Aorta (tissue), 5 donors: Measurements from ENCODE around the gene PHLDA2. TPM values are rescaled to one million over a fixed set of nuclear protein-coding genes. Genes with fewer than 3 reads are reported as not detected.

ENCODE experiments used
- ATAC-seq: fragments of 200-7000 bp; cut with Tn5 transposase; one replicate; pipeline ENCODE4 v1.9.1; 2022; ENCODE audit warnings: moderate library complexity; ENCODE audit not compliant: low FRiP score
- DNase-seq, 2 donors: peaks; one replicate each; pipeline ENCODE4 v3.0.0-alpha.2; 2020
- H3K27ac ChIP-seq, 2 donors: one replicate each; pipeline ENCODE4 v1.5.1; 2013; ENCODE audit warnings: low read length in 2 of 2, mild to moderate bottlenecking in 2 of 2, moderate library complexity in 2 of 2, control low read depth in 1 of 2, inconsistent platforms in 1 of 2, low read depth in 1 of 2
- H3K27me3 ChIP-seq, 2 donors: one replicate each; pipeline ENCODE4 v1.6.1; 2013; ENCODE audit warnings: control low read depth in 1 of 2, low read length in 1 of 2, mild to moderate bottlenecking in 1 of 2, moderate library complexity in 1 of 2; ENCODE audit not compliant: insufficient read depth in 2 of 2, control insufficient read depth in 1 of 2
- H3K36me3 ChIP-seq, 2 donors: one replicate each; pipeline ENCODE4 v1.6.1; 2013; ENCODE audit warnings: control low read depth in 1 of 2, low read length in 1 of 2, mild to moderate bottlenecking in 1 of 2; ENCODE audit not compliant: insufficient read depth in 2 of 2, control insufficient read depth in 1 of 2
- H3K4me1 ChIP-seq, 2 donors: one replicate each; pipeline ENCODE4 v1.6.1; 2013; ENCODE audit warnings: low read length in 2 of 2, control low read depth in 1 of 2, mild to moderate bottlenecking in 1 of 2, moderate library complexity in 1 of 2; ENCODE audit not compliant: insufficient read depth in 2 of 2, control insufficient read depth in 1 of 2
- H3K4me3 ChIP-seq, 2 donors: one replicate each; pipeline ENCODE4 v1.5.1; 2013; ENCODE audit warnings: low read length in 2 of 2, control low read depth in 1 of 2, mild to moderate bottlenecking in 1 of 2
- H3K9me3 ChIP-seq: one replicate; pipeline ENCODE4 v1.6.1; 2013; ENCODE audit warnings: mild to moderate bottlenecking, low read length; ENCODE audit not compliant: control insufficient read depth
- WGBS, 2 donors: extraction: QIAGEN DNeasy Blood & Tissue Kit; methylation state at CpG; one replicate each; pipeline ENCODE4 v1.1.7; 2013; 5-methylcytosine and 5-hydroxymethylcytosine counted together
- intact Hi-C, 2 donors: fragments of 100-400 bp; cut with DNase I; formaldehyde crosslinking; loops; one replicate each; pipeline versions ENCODE4 v1.14.2 to v1.15.0; 2022
- polyA plus RNA-seq, 2 donors: library from polyadenylated mRNA; stranded (reverse); fragments of 200-250 nt; gene quantifications; one replicate each; pipeline ENCODE4 v1.2.3, GENCODE V29; 2013
- total RNA-seq, 2 donors: library from RNA; stranded (reverse); fragmentation: NEBNext Ultra II Directional; extraction: Animal tissue kit (Norgen Biotek cat#: 25700); gene quantifications; one replicate each; pipeline ENCODE4 v1.2.1, GENCODE V29; 2021
- donor health status: healthy with polysubstance abuse.
- donor health status: Bipolar disorder and iron deficiency.
- donor health status: DM: no; HTN: no; CAD: no.
- donor health status: DM: no; HTN: no; CAD: no.
- donor health status: DM: yes; HTN: yes; CAD: no.

The PHLDA2 gene
- total and polyA plus RNA-seq, 4 donors: 6.4 to 17.2 (median 7.2) TPM

GRCh38 chr11:2933375-2934020 is 4.3 kb upstream of the PHLDA2 start:
- Histone ChIP-seq H3K27ac (peak overlapping the region in 1 of 2 donors; percentile 14), H3K9me3 (no peaks in the 10 kb centered on the region), H3K36me3 (no peaks in the 10 kb centered on the region), H3K4me3 (no peak overlapping the region), H3K4me1 (no peaks in the 10 kb centered on the region), H3K27me3 (peaks cover 0 to 2% of the 10 kb centered on the region in 2 donors)
- DNase-seq (peak; percentile 95 to 96), ATAC-seq (peak; percentile 69)
- WGBS, 2 donors: 16 to 20% methylated on average over 12 of the region's 12 CpGs
- intact Hi-C loops: no loop called here

GRCh38 chr11:2932850-2933251 is 3.6 kb upstream of the PHLDA2 start:
- Histone ChIP-seq H3K27me3 (peaks cover 0 to 2% of the 10 kb centered on the region in 2 donors), H3K27ac (peak overlapping the region in 1 of 2 donors; percentile 14), H3K4me1 (no peaks in the 10 kb centered on the region), H3K4me3 (no peak overlapping the region), H3K9me3 (no peaks in the 10 kb centered on the region), H3K36me3 (no peaks in the 10 kb centered on the region)
- intact Hi-C loops: no loop called here
- DNase-seq: peak; percentile 60 to 77
- ATAC-seq: no peak
- 31 to 33% methylated on average over 15 of the region's 15 CpGs for WGBS, 2 donors

- peaks cover 0 to 2% of the 10 kb centered on the region in 2 donors for H3K27me3 ChIP-seq
- no peaks in the 10 kb centered on the region for H3K36me3 ChIP-seq
- ATAC-seq (no peak), DNase-seq (peak; percentile 53 to 73)
- intact Hi-C loops: loop anchor here in 1 of 2 donors (2.0 kb wide), 1 partner anchor 161 kb away; no protein-coding TSS in a partner anchor
- no peaks in the 10 kb centered on the region for H3K9me3 ChIP-seq
- H3K27ac ChIP-seq: no peak overlapping the region
- WGBS, 2 donors: 83% methylated on average over 13 of the region's 13 CpGs
- no peak overlapping the region for H3K4me3 ChIP-seq
- no peaks in the 10 kb centered on the region for H3K4me1 ChIP-seq
These were observed 2.8 kb upstream of the PHLDA2 start for GRCh38 chr11:2931771-2932738.

- no peaks in the 10 kb centered on the region for H3K4me1 ChIP-seq
- WGBS, 2 donors: 76 to 77% methylated on average over 4 of the region's 4 CpGs
- no peaks in the 10 kb centered on the region for H3K36me3 ChIP-seq
These were observed 2.2 kb upstream of the PHLDA2 start for GRCh38 chr11:2931420-2931746.

GRCh38 chr11:2930704-2931419 is 1.6 kb upstream of the PHLDA2 start:
- Histone ChIP-seq H3K27ac (peak overlapping the region in 1 of 2 donors; percentile 1), H3K27me3 (peaks cover 0 to 2% of the 10 kb centered on the region in 2 donors), H3K36me3 (no peaks in the 10 kb centered on the region), H3K9me3 (no peaks in the 10 kb centered on the region), H3K4me3 (no peak overlapping the region), H3K4me1 (no peaks in the 10 kb centered on the region)
- peak; percentile 76 to 84 for DNase-seq
- intact Hi-C loops: loop anchor here in 1 of 2 donors (2.0 kb wide), 1 partner anchor 162 kb away; no protein-coding TSS in a partner anchor
- WGBS, 2 donors: 53 to 59% methylated on average over 20 to 21 of the region's 21 CpGs
- ATAC-seq: peak; percentile 40

More at GRCh38 chr11:2931420-2931746, 2.2 kb upstream of the PHLDA2 start:
- intact Hi-C loops: loop anchor here in 1 of 2 donors (2.0 kb wide), 1 partner anchor 161 kb away; no protein-coding TSS in a partner anchor
- no peaks in the 10 kb centered on the region for H3K9me3 ChIP-seq
- H3K27ac ChIP-seq: no peak overlapping the region
- no peak for ATAC-seq
- H3K27me3 ChIP-seq: peaks cover 0 to 2% of the 10 kb centered on the region in 2 donors
- no peak for DNase-seq
- H3K4me3 ChIP-seq: no peak overlapping the region

GRCh38 chr11:2929950-2930703 is 907 bp upstream of the PHLDA2 start:
- Histone ChIP-seq H3K27me3 (peaks cover 0 to 2% of the 10 kb centered on the region in 2 donors), H3K27ac (peak overlapping the region in 1 of 2 donors; percentile 1), H3K9me3 (no peaks in the 10 kb centered on the region), H3K36me3 (no peaks in the 10 kb centered on the region), H3K4me1 (no peaks in the 10 kb centered on the region), H3K4me3 (peak overlapping the region; percentile 17 to 22)
- peak; percentile 72 to 88 for DNase-seq
- 5% methylated on average over 46 to 47 of the region's 47 CpGs for WGBS, 2 donors
- intact Hi-C loops: loop anchor here in 1 of 2 donors (2.0 kb wide), 1 partner anchor 163 kb away; no protein-coding TSS in a partner anchor
- ATAC-seq: no peak

GRCh38 chr11:2929531-2929949 is 320 bp upstream of the PHLDA2 start:
- Histone ChIP-seq H3K4me3 (peak overlapping the region; percentile 24 to 27), H3K36me3 (no peaks in the 10 kb centered on the region), H3K4me1 (no peaks in the 10 kb centered on the region), H3K27me3 (peaks cover 0 to 2% of the 10 kb centered on the region in 2 donors), H3K9me3 (no peaks in the 10 kb centered on the region), H3K27ac (peak overlapping the region in 1 of 2 donors; percentile 1)
- intact Hi-C loops: no loop called here
- ATAC-seq (peak; percentile 37), DNase-seq (peak; percentile 84 to 93)
- WGBS, 2 donors: 0 to 2% methylated on average over 6 to 48 of the region's 48 CpGs
